Mucosa of descending colon (tissue), 3 donors: Measurements from ENCODE around the gene GALNT18. TPM values are rescaled to one million over a fixed set of nuclear protein-coding genes. Genes with fewer than 3 reads are reported as not detected.

ENCODE experiments used
- ATAC-seq: fragments of 200-7000 bp; cut with Tn5 transposase; one replicate; pipeline ENCODE4 v1.9.1; 2020; ENCODE audit warnings: mild to moderate bottlenecking, moderate library complexity
- DNase-seq, 3 donors: peaks; one replicate each; pipeline ENCODE4 v3.0.0-alpha.2; 2020
- H3K36me3 ChIP-seq: fragments of 200-600 bp; one replicate; pipeline ENCODE4 v1.8.0; 2021; ENCODE audit warnings: low read depth, mild to moderate bottlenecking
- H3K4me1 ChIP-seq: fragments of 200-600 bp; one replicate; pipeline ENCODE4 v1.8.0; 2021; ENCODE audit warnings: low read depth, mild to moderate bottlenecking
- H3K4me3 ChIP-seq: fragments of 200-600 bp; one replicate; pipeline ENCODE4 v1.8.0; 2021; ENCODE audit warnings: mild to moderate bottlenecking
- H3K9me3 ChIP-seq: fragments of 200-600 bp; one replicate; pipeline ENCODE4 v1.8.0; 2021; ENCODE audit warnings: mild to moderate bottlenecking
- CTCF ChIP-seq: fragments of 200-600 bp; IDR thresholded peaks from one replicate; pipeline ENCODE4 v1.8.0; 2022; ENCODE audit warnings: antibody characterized with exemption, mild to moderate bottlenecking
- intact Hi-C, 2 donors: fragments of 100-400 bp; cut with DNase I in 1 of 2; cut with micrococcal nuclease in 1 of 2; formaldehyde crosslinking; loops; one replicate each; pipeline versions ENCODE4 v1.11.0 to v1.11.1; 2022; cut with DNase I, micrococcal nuclease
- total RNA-seq, 3 donors: library from RNA; stranded (reverse); fragmentation: NEBNext Ultra II Directional in 2 of 3; extraction: Animal tissue kit (Norgen Biotek cat#: 25700) in 2 of 3; gene quantifications; one replicate each; pipeline versions ENCODE4 v1.2.1 to v1.2.4, GENCODE V29; 2021 to 2023
- donor health status: DM: no; HTN: no; CAD: no; lungs with moderate emphysema.
- donor health status: DM: no; HTN: no; CAD: no.
- donor health status: DM: no; HTN: yes; CAD: no.

Gene GALNT18
- total RNA-seq, 3 donors from 2014 or later, result 2.0 to 27.8 (median 5.4) TPM

DNA sequence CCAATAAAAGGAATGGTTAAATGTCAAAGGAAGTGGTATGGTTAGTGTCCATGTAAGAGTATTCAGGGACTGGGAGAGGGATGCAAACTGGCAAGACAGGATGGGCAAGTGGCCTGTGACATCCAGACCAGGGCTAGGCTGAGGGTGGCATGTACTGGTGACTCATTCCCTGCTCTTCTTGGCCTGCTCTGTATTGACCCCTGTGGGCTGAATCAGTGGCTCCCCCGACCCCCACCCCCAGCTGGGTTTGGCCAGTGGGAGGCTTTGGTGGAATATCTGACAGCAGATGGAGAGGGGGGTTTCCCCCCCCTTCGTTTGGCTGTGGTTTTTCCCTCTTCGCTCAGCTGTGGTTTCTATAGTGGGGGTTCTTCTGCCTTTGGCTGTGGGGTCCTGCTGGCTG lies 356.5 kb downstream of the GALNT18 start:
- Histone ChIP-seq H3K36me3 (no peaks in the 10 kb centered on the region), H3K9me3 (no peaks in the 10 kb centered on the region), H3K4me1 (no peaks in the 10 kb centered on the region), H3K4me3 (no peak overlapping the region)
- ATAC-seq (no peak), DNase-seq (no peak)
- intact Hi-C loops, result no loop called here
- no peak for TF ChIP-seq CTCF

DNA sequence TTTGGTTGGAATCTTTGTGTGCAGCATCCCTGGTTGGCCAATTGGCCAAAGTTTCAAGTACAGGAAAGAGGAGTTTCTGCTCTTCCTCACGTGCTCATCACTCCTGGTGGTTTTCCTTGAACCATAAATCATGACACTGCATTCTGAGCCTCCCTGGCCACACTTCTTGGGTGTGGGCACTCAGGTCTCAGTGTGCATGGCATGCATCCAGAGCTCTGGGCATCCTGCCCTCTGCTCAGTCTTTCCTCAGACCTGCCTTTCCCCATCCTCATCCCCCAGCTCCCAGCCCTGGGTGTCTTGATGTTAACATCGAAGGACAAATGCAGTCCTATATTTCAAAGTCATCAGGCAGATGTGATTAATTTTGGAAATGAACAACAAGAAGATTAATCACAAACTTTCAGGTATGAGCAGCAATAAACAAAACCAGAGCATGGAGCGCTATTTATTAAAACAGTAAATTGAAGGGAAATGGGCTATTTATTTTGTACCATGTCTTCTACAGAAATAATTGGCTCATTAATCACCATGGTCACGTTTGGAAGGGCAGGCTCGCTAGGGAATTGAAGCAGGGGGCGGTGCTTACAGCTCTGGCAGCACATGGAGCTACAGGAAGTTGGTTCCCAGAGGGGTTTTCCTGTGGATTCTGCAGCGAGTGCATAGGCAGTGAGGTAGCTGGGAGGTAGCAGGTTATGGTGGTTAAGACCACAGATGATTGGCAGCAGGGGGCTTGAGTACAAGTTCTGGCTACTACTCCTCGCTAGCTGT lies 358.4 kb downstream of the GALNT18 start:
- Histone ChIP-seq H3K9me3 (no peaks in the 10 kb centered on the region), H3K36me3 (no peaks in the 10 kb centered on the region), H3K4me1 (no peaks in the 10 kb centered on the region), H3K4me3 (no peak overlapping the region)
- intact Hi-C loops, result no loop called here
- no peak for TF ChIP-seq CTCF
- ATAC-seq (no peak), DNase-seq (no peak)

- TF ChIP-seq CTCF, result no peak
- no peak for ATAC-seq
- Histone ChIP-seq H3K4me1 (no peaks in the 10 kb centered on the region), H3K36me3 (no peaks in the 10 kb centered on the region), H3K9me3 (no peaks in the 10 kb centered on the region), H3K4me3 (no peak overlapping the region)
- intact Hi-C loops, result no loop called here
- no peak for DNase-seq
Observed at GRCh38 chr11:11262171-11262920, 359.5 kb downstream of the GALNT18 start.

DNA sequence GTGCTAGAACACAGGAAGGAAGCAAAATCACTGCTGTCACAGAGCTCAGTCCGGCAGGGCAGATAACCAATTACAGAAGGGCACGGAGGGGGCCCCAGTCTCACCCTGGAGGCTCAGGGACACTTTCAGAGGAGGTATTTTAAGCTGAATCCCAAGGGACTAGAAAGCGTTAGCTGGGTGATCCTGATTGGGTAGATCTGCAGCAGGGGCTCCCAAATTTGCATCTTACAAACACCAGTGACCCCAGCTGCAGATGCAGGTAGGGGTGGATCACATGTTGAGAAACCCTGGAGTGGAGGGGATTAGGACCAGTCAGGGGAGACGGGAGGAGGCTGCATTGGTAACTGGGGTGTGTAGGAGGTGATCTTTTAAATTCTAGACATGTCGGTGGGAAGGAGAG lies 360.2 kb downstream of the GALNT18 start:
- ATAC-seq (no peak), DNase-seq (no peak)
- no peaks in the 10 kb centered on the region for H3K36me3 ChIP-seq
- H3K4me3 ChIP-seq, result no peak overlapping the region
- H3K4me1 ChIP-seq, result no peaks in the 10 kb centered on the region
- TF ChIP-seq CTCF, result no peak
- no peaks in the 10 kb centered on the region for H3K9me3 ChIP-seq
- intact Hi-C loops, result no loop called here

- Histone ChIP-seq H3K9me3 (no peaks in the 10 kb centered on the region), H3K36me3 (no peaks in the 10 kb centered on the region), H3K4me3 (no peak overlapping the region), H3K4me1 (no peaks in the 10 kb centered on the region)
- no peak for TF ChIP-seq CTCF
- no peak for DNase-seq
- no peak for ATAC-seq
- intact Hi-C loops, result no loop called here
Observed at GRCh38 chr11:11260903-11261302, 360.9 kb downstream of the GALNT18 start.
